K562 (cell line): ENCODE data around the gene TRMT1. TPM values are rescaled to one million over a fixed set of nuclear protein-coding genes. Genes with fewer than 3 reads are reported as not detected.

Experiments
- DLX4 ChIP-seq: fragments of 250-450 bp; sonication (Bioruptor Pico); IDR thresholded peaks from 2 replicates; pipeline ENCODE4 v1.6.1; 2021; ENCODE audit warnings: mild to moderate bottlenecking
- E2F5 ChIP-seq: sonication (generic); formaldehyde crosslinking; IDR thresholded peaks from 2 replicates; pipeline ENCODE4 v1.8.0; 2022; ENCODE audit warnings: mild to moderate bottlenecking, missing genetic modification reagents
- EP400 ChIP-seq: fragments of 450-650 bp; IDR thresholded peaks from 2 replicates; pipeline ENCODE4 v1.6.1; 2017; ENCODE audit warnings: antibody characterized with exemption, mild to moderate bottlenecking, moderate library complexity
- GTF3C2 ChIP-seq: IDR thresholded peaks from 3 replicates; pipeline ENCODE4 v1.6.1; 2011; ENCODE audit warnings: borderline replicate concordance, mild to moderate bottlenecking, moderate library complexity; ENCODE audit not compliant: insufficient read length; ENCODE audit errors: extremely low read depth
- MAFK ChIP-seq: IDR thresholded peaks from 2 replicates; pipeline ENCODE4 v1.6.1; 2011; ENCODE audit warnings: low read length, improper control_type of control experiment
- MCM2 ChIP-seq: fragments of 450-650 bp; IDR thresholded peaks from 2 replicates; pipeline ENCODE4 v1.6.1; 2017; ENCODE audit warnings: low read depth, mild to moderate bottlenecking
- MEIS2 ChIP-seq: fragments of 450-650 bp; IDR thresholded peaks from 2 replicates; pipeline ENCODE4 v1.6.1; 2014; ENCODE audit warnings: mild to moderate bottlenecking; ENCODE audit not compliant: partially characterized antibody
- NELFE ChIP-seq: IDR thresholded peaks from 2 replicates; pipeline ENCODE4 v1.6.1; 2011; ENCODE audit warnings: mild to moderate bottlenecking; ENCODE audit not compliant: insufficient read depth, insufficient read length
- NRF1 ChIP-seq, 2 experiments: fragments of 450-650 bp; IDR thresholded peaks in 1 of 2; conservative IDR thresholded peaks in 1 of 2; 2 replicates each; pipeline ENCODE4 v1.6.1; 2014; ENCODE audit warnings: mild to moderate bottlenecking in 2 of 2
- PHF20 ChIP-seq: fragments of 450-650 bp; IDR thresholded peaks from 2 replicates; pipeline ENCODE4 v1.6.1; 2018; ENCODE audit not compliant: partially characterized antibody
- PML ChIP-seq: IDR thresholded peaks from 2 replicates; pipeline ENCODE4 v1.6.1; 2012; ENCODE audit warnings: low read length, inconsistent platforms
- RBM39 ChIP-seq: fragments of 200-400 bp; formaldehyde crosslinking; optimal IDR thresholded peaks from 2 replicates; pipeline ENCODE3; 2018; ENCODE audit warnings: low read depth, low read length
- RFX1 ChIP-seq: fragments of 450-650 bp; IDR thresholded peaks from 2 replicates; pipeline ENCODE4 v1.6.1; 2016; ENCODE audit warnings: mild to moderate bottlenecking, moderate library complexity
- SUPT5H ChIP-seq: fragments of 450-650 bp; IDR thresholded peaks from 2 replicates; pipeline ENCODE4 v1.6.1; 2016
- XRCC5 ChIP-seq: fragments of 200-400 bp; formaldehyde crosslinking; IDR thresholded peaks from 2 replicates; pipeline ENCODE4 v1.6.1; 2017; ENCODE audit warnings: low read depth, mild to moderate bottlenecking, low read length
- ZBTB2 ChIP-seq: fragments of 450-650 bp; IDR thresholded peaks from 2 replicates; pipeline ENCODE4 v1.6.1; 2016; ENCODE audit warnings: antibody characterized with exemption
- ZBTB5 ChIP-seq: fragments of 450-650 bp; IDR thresholded peaks from 2 replicates; pipeline ENCODE4 v1.6.1; 2017; ENCODE audit warnings: antibody characterized with exemption
- ZC3H4 ChIP-seq: sonication (generic); formaldehyde crosslinking; IDR thresholded peaks from 2 replicates; pipeline ENCODE4 v1.9.0; 2021; ENCODE audit warnings: missing genetic modification reagents, borderline replicate concordance
- ZMIZ1 ChIP-seq, 2 experiments: fragments of 150-350 bp in 1 of 2; IDR thresholded peaks; 2 replicates each; pipeline ENCODE4 v1.6.1; 2012 to 2016; ENCODE audit warnings: low read depth in 2 of 2, low read length in 2 of 2, mild to moderate bottlenecking in 1 of 2, moderate library complexity in 1 of 2
- polyA plus RNA-seq, 8 experiments: library from polyadenylated mRNA; depleted of rRNA in 4 of 8; stranded (reverse) in 5 of 8; unstranded in 3 of 8; fragments of >200 nt; fragmentation: Nextera tagmentation in 2 of 8; fragmentation: Illumina TruSeq in 1 of 8; extraction: Ambion mirVana in 2 of 8; extraction: Trizol in 1 of 8; gene quantifications; 2 replicates each; pipeline versions ENCODE4 v1.2.1 to v1.2.3, GENCODE V29; 2011 to 2014; ENCODE audit warnings: inconsistent platforms in 1 of 8, missing spikeins in 1 of 8
- total RNA-seq, 7 experiments: library from RNA; depleted of rRNA in 6 of 7; stranded (reverse); fragments of >200 nt in 6 of 7; fragmentation: Illumina TruSeq in 2 of 7; extraction: Trizol in 2 of 7; gene quantifications; 2 replicates each; pipeline versions ENCODE4 v1.2.1 to v1.2.3, GENCODE V29; 2011 to 2021; ENCODE audit warnings: low replicate concordance in 1 of 7

TRMT1 gene
- total and polyA plus RNA-seq, 9 of the 15 experiments (the other 6 are each of a cell fraction or from before 2014, with no cell fraction given), result 5.8 to 158 (median 54.3) TPM

GRCh38 chr19:13079542-13079986 lies 37.0 kb downstream of the TRMT1 start (continued):
- TF ChIP-seq GTF3C2 (no peak), ZMIZ1 (IDR thresholded peaks at IDR 0.05; ENCODE audit: low read depth in 2 of 2, low read length in 2 of 2) (no peak), SUPT5H (no peak), E2F5 (no peak), DLX4 (no peak), RBM39 (no peak), XRCC5 (no peak), RFX1 (no peak), ZBTB2 (no peak), MCM2 (no peak), ZC3H4 (CRISPR knock-in tag) (no peak), PHF20 (peak; percentile 54), MAFK (no peak), NRF1 (conservative IDR thresholded peaks at IDR 0.05 in 1 of 2, IDR thresholded peaks at IDR 0.05 in 1 of 2) (peak; percentile 42 to 58), NELFE (no peak), ZBTB5 (no peak), PML (no peak), MEIS2 (no peak), EP400 (peak; percentile 85)
